ENCODE measurements around the gene OSBPL2.

The OSBPL2 gene

DNA sequence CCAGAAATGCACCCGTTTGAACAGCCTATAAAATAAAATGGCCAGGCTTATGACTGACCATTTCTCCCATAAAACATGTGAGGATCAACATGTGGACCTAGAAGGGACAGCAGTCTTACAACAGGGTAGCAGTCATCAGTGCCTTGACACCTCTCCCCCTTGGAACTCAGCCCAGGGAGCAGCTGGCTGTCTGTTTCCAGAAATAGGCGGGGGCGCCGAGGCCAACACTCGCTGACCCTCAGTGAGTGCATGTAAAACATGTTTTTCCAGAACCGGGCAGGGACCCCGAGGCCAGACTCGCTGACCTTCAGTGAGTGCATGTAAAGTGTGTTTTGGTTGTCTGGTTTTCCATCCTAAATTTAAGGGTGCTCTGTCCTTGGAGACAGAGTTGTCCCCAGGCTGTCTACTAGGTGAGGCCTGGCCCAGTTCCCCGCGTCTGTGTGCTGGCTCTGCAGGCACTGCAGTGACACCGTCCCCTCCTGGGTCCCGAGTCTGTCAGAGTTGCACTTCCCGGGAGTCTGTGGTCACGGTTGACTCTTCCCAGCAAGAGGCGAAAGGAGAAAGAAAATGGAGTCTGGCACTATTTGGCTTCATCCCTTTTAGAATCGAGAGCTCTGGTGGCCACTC is 44.7 kb downstream of the OSBPL2 start:
- ChIA-PET POLR2A (no interaction called here), CTCF (interaction anchor here (1.4 kb wide), 1 partner anchor 13 kb away, joined by 5 read pairs; no protein-coding TSS in a partner anchor)
- TF ChIP-seq, protein P1, sequence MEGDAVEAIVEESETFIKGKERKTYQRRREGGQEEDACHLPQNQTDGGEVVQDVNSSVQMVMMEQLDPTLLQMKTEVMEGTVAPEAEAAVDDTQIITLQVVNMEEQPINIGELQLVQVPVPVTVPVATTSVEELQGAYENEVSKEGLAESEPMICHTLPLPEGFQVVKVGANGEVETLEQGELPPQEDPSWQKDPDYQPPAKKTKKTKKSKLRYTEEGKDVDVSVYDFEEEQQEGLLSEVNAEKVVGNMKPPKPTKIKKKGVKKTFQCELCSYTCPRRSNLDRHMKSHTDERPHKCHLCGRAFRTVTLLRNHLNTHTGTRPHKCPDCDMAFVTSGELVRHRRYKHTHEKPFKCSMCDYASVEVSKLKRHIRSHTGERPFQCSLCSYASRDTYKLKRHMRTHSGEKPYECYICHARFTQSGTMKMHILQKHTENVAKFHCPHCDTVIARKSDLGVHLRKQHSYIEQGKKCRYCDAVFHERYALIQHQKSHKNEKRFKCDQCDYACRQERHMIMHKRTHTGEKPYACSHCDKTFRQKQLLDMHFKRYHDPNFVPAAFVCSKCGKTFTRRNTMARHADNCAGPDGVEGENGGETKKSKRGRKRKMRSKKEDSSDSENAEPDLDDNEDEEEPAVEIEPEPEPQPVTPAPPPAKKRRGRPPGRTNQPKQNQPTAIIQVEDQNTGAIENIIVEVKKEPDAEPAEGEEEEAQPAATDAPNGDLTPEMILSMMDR (IDR thresholded peaks at IDR 0.05; ENCODE audit: control extremely low read depth, extremely low read depth, low read depth, missing control alignments): no peak
- no peak for DNase-seq (ENCODE audit: extremely low spot score)

DNA sequence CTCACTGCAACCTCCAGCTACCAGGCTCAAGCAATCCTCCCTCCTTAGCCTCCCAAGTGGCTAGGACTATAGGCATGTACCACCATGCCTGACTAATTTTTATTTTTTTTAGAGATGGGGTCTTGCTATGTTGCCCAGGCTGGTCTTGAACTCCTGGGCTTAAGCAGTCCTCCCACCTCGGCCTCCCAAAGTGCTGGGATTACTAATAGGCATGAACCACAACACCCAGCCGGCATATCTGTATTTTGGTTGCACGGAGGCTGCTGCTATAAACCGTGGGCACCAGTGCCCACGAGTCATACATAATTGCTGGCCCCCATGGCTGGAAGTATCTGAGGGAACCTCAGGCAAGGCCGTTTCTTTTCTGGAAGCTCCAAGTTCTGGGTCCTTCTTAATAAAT is 46.1 kb downstream of the OSBPL2 start:
- TF ChIP-seq, protein P1 (IDR thresholded peaks at IDR 0.05; ENCODE audit: control extremely low read depth, extremely low read depth, low read depth, missing control alignments): no peak
- ChIA-PET POLR2A (no interaction called here), CTCF (interaction anchor here (1.0 to 1.9 kb wide), 4 partner anchors 11 to 18 kb away, joined by 3 to 7 read pairs (median 4); no protein-coding TSS in a partner anchor)
- DNase-seq (ENCODE audit: extremely low spot score): no peak

DNA sequence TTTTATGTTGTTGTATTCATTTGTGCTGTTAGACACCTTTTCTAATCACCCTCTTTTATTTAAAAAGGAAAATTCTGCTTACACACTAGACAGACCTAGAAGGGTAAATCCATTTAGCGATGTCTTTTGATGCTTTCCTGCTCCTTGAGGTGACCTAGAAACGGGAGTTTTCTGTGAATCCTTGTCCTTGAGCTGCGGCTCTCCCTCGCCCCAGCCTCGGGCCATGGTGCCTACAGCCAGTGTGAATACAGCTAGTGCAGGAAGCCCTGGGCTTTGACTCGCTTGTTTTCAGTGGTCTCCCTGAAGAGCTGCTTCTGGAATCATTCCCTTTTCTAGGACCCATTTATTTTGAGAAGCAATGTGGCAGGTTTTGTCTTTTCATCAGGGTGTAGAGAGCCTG is 46.8 kb downstream of the OSBPL2 start:
- TF ChIP-seq, protein P1 (IDR thresholded peaks at IDR 0.05; ENCODE audit: control extremely low read depth, extremely low read depth, low read depth, missing control alignments): no peak
- CTCF ChIA-PET: interaction anchor here (1.2 to 1.9 kb wide), 2 partner anchors 16 to 17 kb away, joined by 4 to 7 read pairs; no protein-coding TSS in a partner anchor
- no peak for DNase-seq (ENCODE audit: extremely low spot score)
- POLR2A ChIA-PET: no interaction called here

DNA sequence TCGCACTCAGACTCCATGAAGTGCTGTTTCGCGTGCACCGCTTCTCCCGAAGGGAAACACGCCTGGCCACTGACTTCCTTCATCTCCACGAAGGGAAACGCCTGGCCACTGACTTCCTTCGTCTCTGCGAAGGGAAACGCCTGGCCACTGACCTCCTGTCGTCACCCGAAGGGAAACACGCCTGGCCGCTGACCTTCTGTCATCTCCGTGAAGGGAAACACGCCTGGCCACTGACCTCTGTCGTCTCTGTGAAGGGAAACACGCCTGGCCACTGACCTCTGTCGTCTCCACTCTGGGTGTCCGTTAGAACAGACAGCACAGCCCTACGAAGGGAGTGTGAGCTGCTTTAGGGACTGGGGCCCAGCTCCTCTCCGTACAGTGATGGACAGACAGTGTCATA is 47.4 kb downstream of the OSBPL2 start:
- ChIA-PET CTCF (no interaction called here), POLR2A (no interaction called here)
- TF ChIP-seq, protein P1 (IDR thresholded peaks at IDR 0.05; ENCODE audit: control extremely low read depth, extremely low read depth, low read depth, missing control alignments): no peak

DNA sequence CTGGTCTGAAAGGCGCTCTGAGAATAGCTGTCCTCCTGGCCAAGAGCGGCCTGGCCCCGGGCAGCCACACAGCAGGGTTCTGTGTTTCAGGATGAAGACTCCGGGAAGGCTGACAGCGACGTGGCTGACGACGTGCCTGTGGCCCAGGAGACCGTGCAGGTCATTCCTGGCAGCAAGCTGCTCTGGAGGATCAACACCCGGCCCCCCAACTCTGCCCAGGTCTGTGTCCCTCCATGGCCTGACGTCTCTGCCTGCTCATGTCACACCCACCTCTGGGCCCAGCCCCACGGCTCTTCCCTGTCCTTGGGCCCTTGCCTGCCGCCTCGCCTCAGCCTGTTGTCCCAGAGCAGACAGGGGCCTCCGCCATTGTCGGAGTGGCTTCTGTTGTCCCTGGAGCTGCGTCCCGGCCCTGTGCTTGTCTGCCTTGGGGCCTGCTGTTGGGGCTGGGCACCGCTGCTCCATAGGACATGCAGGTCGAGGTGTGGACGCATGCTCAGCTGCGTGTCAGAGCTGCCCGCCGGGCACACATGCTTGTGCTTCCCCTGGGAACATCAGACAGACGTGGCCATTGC is 48.3 kb downstream of the OSBPL2 start:
- ChIA-PET POLR2A (no interaction called here), CTCF (no interaction called here)
- TF ChIP-seq, protein P1 (IDR thresholded peaks at IDR 0.05; ENCODE audit: control extremely low read depth, extremely low read depth, low read depth, missing control alignments): no peak
- no peak for DNase-seq (ENCODE audit: extremely low spot score)

More for the DNA sequence above, 47.4 kb downstream of the OSBPL2 start:
- DNase-seq (ENCODE audit: extremely low spot score): no peak

DNA sequence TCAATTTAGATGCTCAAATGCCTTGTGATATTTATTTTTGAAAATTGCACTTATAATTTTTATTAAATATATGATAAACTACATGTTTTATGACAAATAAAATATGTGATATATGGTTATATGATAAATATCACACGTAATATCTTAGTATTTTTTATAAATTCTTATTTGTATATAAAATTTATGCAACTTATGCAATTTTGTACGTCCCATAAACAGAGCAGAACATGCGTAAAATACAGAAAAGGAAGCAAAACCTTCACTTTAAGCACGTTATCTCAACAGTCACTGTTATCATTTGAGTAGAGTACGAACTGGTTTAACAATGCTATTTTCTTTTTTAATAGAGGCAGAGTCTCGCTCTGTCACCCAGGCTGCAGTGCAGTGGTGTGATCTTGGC is 48.8 kb downstream of the OSBPL2 start:
- CTCF ChIA-PET: no interaction called here
- POLR2A ChIA-PET: no interaction called here
- TF ChIP-seq, protein P1 (IDR thresholded peaks at IDR 0.05; ENCODE audit: control extremely low read depth, extremely low read depth, low read depth, missing control alignments): no peak
- DNase-seq (ENCODE audit: extremely low spot score): no peak

Data from GM10248 (cell line).